Keratinocyte (primary cell): ENCODE measurements around the gene ERMP1. TPM values are rescaled to one million over a fixed set of nuclear protein-coding genes. Genes with fewer than 3 reads are reported as not detected.
"Not testable (repeated sequence)": the region's sequence is repeated elsewhere in the genome, so short reads cannot be mapped to it uniquely, and the experiment has no call there.

Experiments
- DNase-seq: peaks from one replicate; pipeline ENCODE4 v3.0.0-alpha.2; 2011; ENCODE audit warnings: low read depth, missing footprints, low spot score
- FAIRE-seq: peaks from 2 replicates; lab custom pipeline; 2011; peaks lifted over from hg19 to GRCh38; lab: Jason Lieb, UNC
- H2AFZ ChIP-seq: 2 replicates; pipeline ENCODE4 v1.6.0; 2012; ENCODE audit warnings: low read length, control low read depth, inconsistent platforms; ENCODE audit not compliant: control insufficient read depth
- H3K27ac ChIP-seq: 2 replicates; pipeline ENCODE4 v1.5.1; 2011; ENCODE audit warnings: low read length; ENCODE audit not compliant: control insufficient read depth, insufficient read depth
- H3K27me3 ChIP-seq: 3 replicates; pipeline ENCODE4 v1.6.0; 2011; ENCODE audit warnings: low read length; ENCODE audit not compliant: control insufficient read depth, insufficient read depth; ENCODE audit errors: extremely low read depth
- H3K36me3 ChIP-seq, 2 experiments: 2 replicates in 1 of 2; 3 replicates in 1 of 2; pipeline ENCODE4 v1.5.1; 2011; ENCODE audit warnings: low read length in 2 of 2, mild to moderate bottlenecking in 1 of 2; ENCODE audit not compliant: control insufficient read depth in 2 of 2, insufficient read depth in 2 of 2; ENCODE audit errors: extremely low read depth in 1 of 2
- H3K4me1 ChIP-seq: 3 replicates; pipeline ENCODE4 v1.5.1; 2011; ENCODE audit warnings: low read length; ENCODE audit not compliant: control insufficient read depth, insufficient read depth; ENCODE audit errors: extremely low read depth
- H3K4me2 ChIP-seq: 3 replicates; pipeline ENCODE4 v1.6.0; 2011; ENCODE audit warnings: low read depth, low read length; ENCODE audit not compliant: control insufficient read depth, insufficient read depth; ENCODE audit errors: extremely low read depth
- H3K4me3 ChIP-seq, 3 experiments: fragments of 200-600 bp in 1 of 3; sonication (generic) in 1 of 3; 2 replicates in 2 of 3; 3 replicates in 1 of 3; pipeline ENCODE4 v1.5.1; 2011 to 2016; ENCODE audit warnings: low read length in 3 of 3, mild to moderate bottlenecking in 3 of 3, control low read depth in 2 of 3, inconsistent platforms in 1 of 3, low read depth in 1 of 3, mixed read lengths in 1 of 3, mixed run types in 1 of 3, moderate library complexity in 1 of 3; ENCODE audit not compliant: control insufficient read depth in 2 of 3, insufficient read depth in 2 of 3; ENCODE audit errors: extremely low read depth in 1 of 3
- H3K79me2 ChIP-seq: 2 replicates; pipeline ENCODE4 v1.6.0; 2012; ENCODE audit warnings: low read length; ENCODE audit not compliant: control insufficient read depth, insufficient read depth
- H3K9ac ChIP-seq: 3 replicates; pipeline ENCODE4 v1.6.0; 2011; ENCODE audit warnings: low read length; ENCODE audit not compliant: control insufficient read depth, insufficient read depth; ENCODE audit errors: extremely low read depth
- H3K9me1 ChIP-seq: 3 replicates; pipeline ENCODE4 v1.6.0; 2011; ENCODE audit warnings: low read length; ENCODE audit not compliant: control insufficient read depth, insufficient read depth; ENCODE audit errors: extremely low read depth
- H3K9me3 ChIP-seq: 2 replicates; pipeline ENCODE4 v1.5.1; 2012; ENCODE audit warnings: low read depth, low read length; ENCODE audit not compliant: control insufficient read depth
- H4K20me1 ChIP-seq: 3 replicates; pipeline ENCODE4 v1.6.0; 2011; ENCODE audit warnings: low read length; ENCODE audit not compliant: control insufficient read depth, insufficient read depth; ENCODE audit errors: extremely low read depth
- CTCF ChIP-seq, 3 experiments: IDR thresholded peaks in 1 of 3; conservative IDR thresholded peaks in 1 of 3; optimal IDR thresholded peaks in 1 of 3; 2 replicates in 2 of 3; 3 replicates in 1 of 3; pipeline versions ENCODE3 to v1.5.1; 2011; ENCODE audit warnings: low read length in 3 of 3, mild to moderate bottlenecking in 3 of 3, moderate library complexity in 2 of 3, control low read depth in 1 of 3, inconsistent platforms in 1 of 3; ENCODE audit not compliant: insufficient read depth in 2 of 3; ENCODE audit errors: extremely low read depth in 1 of 3
- EZH2 ChIP-seq: IDR thresholded peaks from one replicate; pipeline ENCODE4 v1.6.1; 2012; ENCODE audit warnings: inconsistent platforms, mild to moderate bottlenecking, low read length, moderate library complexity
- dilution Hi-C: fragments of 300-500 bp; cut with MboI; formaldehyde crosslinking; loops from one replicate; pipeline ENCODE4 v1.7.0; 2020; ENCODE audit warnings: low sequenced_read_pairs; ENCODE audit not compliant: extremely low pct_ligation_motif_present
- polyA minus RNA-seq, 3 experiments: library from RNA; depleted of rRNA, polyadenylated mRNA; stranded (reverse); fragments of >200 nt; gene quantifications; 1 replicate in 1 of 3; 2 replicates in 1 of 3; 3 replicates in 1 of 3; pipeline ENCODE4 v1.2.3, GENCODE V29; 2011
- polyA plus RNA-seq, 5 experiments: library from polyadenylated mRNA; depleted of rRNA in 3 of 5; stranded (reverse) in 3 of 5; stranded (forward) in 1 of 5; unstranded in 1 of 5; fragments of >200 nt; gene quantifications; 1 replicate in 1 of 5; 2 replicates in 3 of 5; 3 replicates in 1 of 5; pipeline versions ENCODE4 v1.2.1 to v1.2.3, GENCODE V29; 2011 to 2012; ENCODE audit warnings: missing spikeins in 2 of 5, low read depth in 1 of 5, low replicate concordance in 1 of 5

ERMP1 gene
- polyA plus RNA-seq (18.2 to 30.2 TPM (median 27.0 TPM) in 3 replicates), polyA minus RNA-seq (21.8 to 45.3 TPM (median 42.6 TPM) in 3 replicates)
- polyA plus RNA-seq (2011; ENCODE audit: low read depth) = 6.9 TPM
- polyA plus RNA-seq (2011; cell fraction: cytosol; rRNA removed) = 7.1 and 14.8 TPM in 2 replicates
- 37.7 and 48.5 TPM in 2 replicates for polyA plus RNA-seq (2011; cell fraction: nucleus; rRNA removed)
- 16.3 and 17.8 TPM in 2 replicates for polyA plus RNA-seq (2012; ENCODE audit: low replicate concordance)
- 16.9 TPM for polyA minus RNA-seq (2011; cell fraction: cytosol; rRNA and poly(A)+ RNA removed)
- 49.9 and 90.3 TPM in 2 replicates for polyA minus RNA-seq (2011; cell fraction: nucleus; rRNA and poly(A)+ RNA removed)

- peak within 1 kb of the TSS; percentile 86 for H3K4me2 ChIP-seq
- FAIRE-seq = no peak
- no peak for DNase-seq
- dilution Hi-C loops = no loop called here
- H4K20me1 ChIP-seq = no peaks in the 10 kb centered on the region
- peak within 1 kb of the TSS; percentile 77 for H3K9ac ChIP-seq
- H2AFZ ChIP-seq = peak within 1 kb of the TSS; percentile 90
- TF ChIP-seq CTCF (optimal IDR thresholded peaks at IDR 0.05 in 1 of 3, IDR thresholded peaks at IDR 0.05 in 1 of 3, conservative IDR thresholded peaks at IDR 0.05 in 1 of 3; ENCODE audit: extremely low read depth in 1 of 3, insufficient read depth in 2 of 3, low read length in 3 of 3) = peak; percentile 65 to 93 (median 91)
- TF ChIP-seq EZH2 = no peak
- peaks cover 12% of the 10 kb centered on the region for H3K79me2 ChIP-seq
- peak within 1 kb of the TSS; percentile 80 to 94 (median 89) for H3K4me3 ChIP-seq
- H3K9me3 ChIP-seq = no peaks in the 10 kb centered on the region
- H3K4me1 ChIP-seq = peaks cover 9% of the 10 kb centered on the region
- H3K27ac ChIP-seq = peak within 1 kb of the TSS; percentile 47
- H3K9me1 ChIP-seq = no peaks in the 10 kb centered on the region
- H3K36me3 ChIP-seq = peaks cover 4% of the 10 kb centered on the region in 2 experiments
- H3K27me3 ChIP-seq = no peaks in the 10 kb centered on the region
Observed at GRCh38 chr9:5832538-5833529, at the start of gene ERMP1. Gene ERMP1 (minus strand): TSS chr9:5833117. CDS start chr9:5833027, 90 bp downstream.

- DNase-seq, H3K36me3 ChIP-seq, H3K4me3 ChIP-seq, H3K9me3 ChIP-seq, H3K79me2 ChIP-seq, H3K27ac ChIP-seq, H3K27me3 ChIP-seq, H3K9ac ChIP-seq, H3K4me2 ChIP-seq, H3K9me1 ChIP-seq, H2AFZ ChIP-seq, dilution Hi-C loops, FAIRE-seq, H4K20me1 ChIP-seq: not testable (repeated sequence)
- peaks cover 17% of the 10 kb centered on the region for H3K4me1 ChIP-seq
Observed at GRCh38 chr9:5882244-5883012, 49.5 kb upstream of the ERMP1 start.
